NCI-H1436 treated with DMSO at 0.1 percent for 48 hours (cell line): ENCODE results near the gene MPZL2.
"Not testable (repeated sequence)": the region's sequence is repeated elsewhere in the genome, so short reads cannot be mapped to it uniquely, and the experiment has no call there.

Source experiments
- DNase-seq: peaks from one replicate; lab custom pipeline; 2025; lab: John Stamatoyannopoulos, UW

Gene MPZL2

GRCh38 chr11:118263695-118264568, at the start of gene MPZL2:
Gene MPZL2, minus strand, starts transcription at chr11:118264297. Its CDS starts 144 bp downstream, at chr11:118264153.
- DNase-seq, result no peak

GRCh38 chr11:118313242-118313641, 49.1 kb upstream of the MPZL2 start:
- no peak for DNase-seq

- DNase-seq, result no peak
Measured at GRCh38 chr11:118312328-118312727, 48.2 kb upstream of the MPZL2 start.

- no peak for DNase-seq
Measured at GRCh38 chr11:118311518-118311917, 47.4 kb upstream of the MPZL2 start.

GRCh38 chr11:118310781-118311485, 46.8 kb upstream of the MPZL2 start:
- no peak for DNase-seq

GRCh38 chr11:118310271-118310670, 46.2 kb upstream of the MPZL2 start:
- DNase-seq, result no peak

- not testable (repeated sequence) for DNase-seq
Measured at GRCh38 chr11:118308995-118309528, 45.0 kb upstream of the MPZL2 start.

GRCh38 chr11:118306556-118306955, 42.5 kb upstream of the MPZL2 start:
- DNase-seq, result no peak

- no peak for DNase-seq
Measured at GRCh38 chr11:118305726-118306125, 41.6 kb upstream of the MPZL2 start.

- DNase-seq, result no peak
Measured at GRCh38 chr11:118304568-118305248, 40.6 kb upstream of the MPZL2 start, which contains the start of gene CD3E. Gene CD3E, plus strand, starts transcription at chr11:118304730. Its CDS starts 223 bp downstream, at chr11:118304953.

- no peak for DNase-seq
Measured at GRCh38 chr11:118304227-118304567, 40.1 kb upstream of the MPZL2 start.

GRCh38 chr11:118301600-118302195, 37.6 kb upstream of the MPZL2 start:
- DNase-seq, result no peak

- no peak for DNase-seq
Measured at GRCh38 chr11:118295815-118296454, 31.8 kb upstream of the MPZL2 start.

GRCh38 chr11:118295199-118295598, 31.1 kb upstream of the MPZL2 start:
- no peak for DNase-seq

- DNase-seq, result no peak
Measured at GRCh38 chr11:118294053-118294452, 30.0 kb upstream of the MPZL2 start.

GRCh38 chr11:118291477-118292135, 27.5 kb upstream of the MPZL2 start:
- DNase-seq, result no peak

- DNase-seq, result no peak
Measured at GRCh38 chr11:118290923-118291322, 26.8 kb upstream of the MPZL2 start.

- no peak for DNase-seq
Measured at GRCh38 chr11:118289401-118289800, 25.3 kb upstream of the MPZL2 start.

- DNase-seq, result no peak
Measured at GRCh38 chr11:118287006-118287405, 22.9 kb upstream of the MPZL2 start.

- no peak for DNase-seq
Measured at GRCh38 chr11:118286545-118286944, 22.4 kb upstream of the MPZL2 start.
